Measurements from ENCODE around the gene MITF.

Gene MITF

GRCh38 chr3:69927571-69927970, 188.3 kb downstream of the MITF start:
- TF ChIP-seq ZFX (IDR thresholded peaks at IDR 0.05; ENCODE audit: borderline replicate concordance) (no peak), CTCF (IDR thresholded peaks at IDR 0.05) (no peak)

GRCh38 chr3:69929019-69929418, 189.8 kb downstream of the MITF start:
- TF ChIP-seq CTCF (IDR thresholded peaks at IDR 0.05) (no peak), ZFX (IDR thresholded peaks at IDR 0.05; ENCODE audit: borderline replicate concordance) (no peak)
- no peak overlapping the region for H3K27ac ChIP-seq

More at GRCh38 chr3:69927571-69927970, 188.3 kb downstream of the MITF start:
- H3K27ac ChIP-seq, result no peak overlapping the region

- no peak overlapping the region for H3K27ac ChIP-seq
- TF ChIP-seq CTCF (IDR thresholded peaks at IDR 0.05), result no peak
- no peak for TF ChIP-seq ZFX (IDR thresholded peaks at IDR 0.05; ENCODE audit: borderline replicate concordance)
Measured at GRCh38 chr3:69930564-69930963, 191.3 kb downstream of the MITF start.

- no peak overlapping the region for H3K27ac ChIP-seq
- TF ChIP-seq ZFX (IDR thresholded peaks at IDR 0.05; ENCODE audit: borderline replicate concordance) (no peak), CTCF (IDR thresholded peaks at IDR 0.05) (no peak)
Measured at GRCh38 chr3:69932087-69932486, 192.8 kb downstream of the MITF start.

- TF ChIP-seq ZFX (IDR thresholded peaks at IDR 0.05; ENCODE audit: borderline replicate concordance) (no peak), CTCF (IDR thresholded peaks at IDR 0.05) (no peak)
- no peak overlapping the region for H3K27ac ChIP-seq
Measured at GRCh38 chr3:69932501-69932900, 193.2 kb downstream of the MITF start.

- H3K27ac ChIP-seq, result no peak overlapping the region
- no peak for TF ChIP-seq CTCF (IDR thresholded peaks at IDR 0.05)
- no peak for TF ChIP-seq ZFX (IDR thresholded peaks at IDR 0.05; ENCODE audit: borderline replicate concordance)
Measured at GRCh38 chr3:69934398-69934797, 195.1 kb downstream of the MITF start.

GRCh38 chr3:69936266-69936665, 197.0 kb downstream of the MITF start:
- TF ChIP-seq ZFX (IDR thresholded peaks at IDR 0.05; ENCODE audit: borderline replicate concordance) (no peak), CTCF (IDR thresholded peaks at IDR 0.05) (no peak)

More at GRCh38 chr3:69936266-69936665, 197.0 kb downstream of the MITF start:
- H3K27ac ChIP-seq, result no peak overlapping the region
